SK-N-SH treated with all-trans-retinoic acid at 6 μM for 48 hours (cell line): Measurements from ENCODE around the gene DPEP2.
"Not testable (repeated sequence)": the region's sequence is repeated elsewhere in the genome, so short reads cannot be mapped to it uniquely, and the experiment has no call there.

Source experiments
- ATAC-seq: fragments of 200-7000 bp; cut with Tn5 transposase; 3 replicates; pipeline ENCODE4 v1.9.1; 2020; ENCODE audit warnings: mild to moderate bottlenecking, moderate library complexity
- ARNTL ChIP-seq: fragments of 450-650 bp; formaldehyde crosslinking; IDR thresholded peaks from 2 replicates; pipeline ENCODE4 v1.5.0; 2020; ENCODE audit warnings: low read depth, mild to moderate bottlenecking, moderate library complexity, borderline replicate concordance
- BACH2 ChIP-seq: fragments of 250-450 bp; sonication (Bioruptor Pico); IDR thresholded peaks from 2 replicates; pipeline ENCODE4 v1.9.0; 2021; ENCODE audit warnings: mild to moderate bottlenecking, borderline replicate concordance
- CSDC2 ChIP-seq: fragments of 250-450 bp; sonication (Bioruptor Pico); IDR thresholded peaks from 2 replicates; pipeline ENCODE4 v1.5.0; 2020; ENCODE audit warnings: mild to moderate bottlenecking, moderate library complexity
- ESRRG ChIP-seq: fragments of 250-450 bp; sonication (Bioruptor Pico); IDR thresholded peaks from 2 replicates; pipeline ENCODE4 v1.6.1; 2021; ENCODE audit warnings: mild to moderate bottlenecking
- GLIS3 ChIP-seq: fragments of 250-450 bp; sonication (Bioruptor Pico); IDR thresholded peaks from 2 replicates; pipeline ENCODE4 v1.5.0; 2020; ENCODE audit warnings: mild to moderate bottlenecking, moderate library complexity
- ISL1 ChIP-seq: fragments of 250-450 bp; sonication (Bioruptor Pico); IDR thresholded peaks from 2 replicates; pipeline ENCODE4 v2.1.2; 2022; ENCODE audit warnings: mild to moderate bottlenecking, moderate library complexity
- OSR1 ChIP-seq: fragments of 250-450 bp; sonication (Bioruptor Pico); IDR thresholded peaks from 2 replicates; pipeline ENCODE4 v1.8.0; 2022; ENCODE audit warnings: moderate library complexity, mild to moderate bottlenecking, inconsistent platforms
- PPARA ChIP-seq: fragments of 250-450 bp; sonication (Bioruptor Pico); IDR thresholded peaks from 2 replicates; pipeline ENCODE4 v1.5.0; 2020; ENCODE audit warnings: mild to moderate bottlenecking, borderline replicate concordance
- RARB ChIP-seq: fragments of 250-450 bp; sonication (Bioruptor Pico); IDR thresholded peaks from 2 replicates; pipeline ENCODE4 v1.8.0; 2021; ENCODE audit warnings: mild to moderate bottlenecking, moderate library complexity
- SNAI2 ChIP-seq: fragments of 250-450 bp; sonication (Bioruptor Pico); IDR thresholded peaks from 2 replicates; pipeline ENCODE4 v1.5.0; 2020; ENCODE audit warnings: mild to moderate bottlenecking, moderate library complexity
- TCF4 ChIP-seq: fragments of 250-450 bp; sonication (Bioruptor Pico); IDR thresholded peaks from 2 replicates; pipeline ENCODE4 v1.8.0; 2021; ENCODE audit warnings: mild to moderate bottlenecking, moderate library complexity, borderline replicate concordance
- TOX ChIP-seq: fragments of 250-450 bp; sonication (Bioruptor Pico); IDR thresholded peaks from 2 replicates; pipeline ENCODE4 v1.8.0; 2021; ENCODE audit warnings: mild to moderate bottlenecking, moderate library complexity, borderline replicate concordance
- ZFP3 ChIP-seq: fragments of 250-450 bp; sonication (Bioruptor Pico); IDR thresholded peaks from 2 replicates; pipeline ENCODE4 v1.5.0; 2020; ENCODE audit warnings: mild to moderate bottlenecking, moderate library complexity
- ZFP30 ChIP-seq: fragments of 450-650 bp; formaldehyde crosslinking; IDR thresholded peaks from 2 replicates; pipeline ENCODE4 v1.5.0; 2022; ENCODE audit warnings: mild to moderate bottlenecking, moderate library complexity
- ZNF8 ChIP-seq: fragments of 450-650 bp; formaldehyde crosslinking; IDR thresholded peaks from 2 replicates; pipeline ENCODE4 v1.5.0; 2020; ENCODE audit warnings: mild to moderate bottlenecking, moderate library complexity
- TF ChIP-seq, protein P1 (sequence below): fragments of 250-450 bp; sonication (Bioruptor Pico); IDR thresholded peaks from 2 replicates; pipeline ENCODE4 v1.8.0; 2020; ENCODE audit warnings: mild to moderate bottlenecking, moderate library complexity, borderline replicate concordance
- TF ChIP-seq, protein P2 (sequence below): fragments of 250-450 bp; sonication (Bioruptor Pico); IDR thresholded peaks from 2 replicates; pipeline ENCODE4 v1.5.0; 2020; ENCODE audit warnings: mild to moderate bottlenecking, moderate library complexity
- TF ChIP-seq, protein P3 (sequence below): fragments of 250-450 bp; sonication (Bioruptor Pico); IDR thresholded peaks from 2 replicates; pipeline ENCODE4 v1.5.1; 2020; ENCODE audit warnings: low read depth, mild to moderate bottlenecking, moderate library complexity
- TF ChIP-seq, protein P4 (sequence below): fragments of 250-450 bp; sonication (Bioruptor Pico); IDR thresholded peaks from 2 replicates; pipeline ENCODE4 v1.5.1; 2021; ENCODE audit warnings: mild to moderate bottlenecking, moderate library complexity

The DPEP2 gene

DNA sequence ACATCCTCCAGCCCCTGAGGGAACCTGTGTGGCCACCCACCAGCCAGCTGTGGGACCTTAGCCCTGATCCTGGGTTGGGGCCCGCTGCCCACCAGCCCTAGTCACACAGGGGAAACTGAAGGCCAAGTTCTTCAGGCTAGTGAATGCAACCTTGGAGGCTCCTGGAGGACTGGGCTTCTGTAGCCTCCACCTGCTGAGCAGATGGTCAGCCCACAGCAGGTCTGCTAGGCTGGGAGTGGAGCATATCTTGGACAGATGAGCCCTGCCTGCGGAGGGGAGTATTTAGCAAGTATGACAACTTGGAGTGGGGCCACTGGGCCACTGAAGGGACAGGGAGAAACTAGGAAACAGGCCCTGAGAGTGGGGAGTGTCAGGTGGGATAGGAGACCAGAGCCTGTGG is 23.1 kb downstream of the DPEP2 start:
- ATAC-seq, result no peak
- TF ChIP-seq, protein P1, sequence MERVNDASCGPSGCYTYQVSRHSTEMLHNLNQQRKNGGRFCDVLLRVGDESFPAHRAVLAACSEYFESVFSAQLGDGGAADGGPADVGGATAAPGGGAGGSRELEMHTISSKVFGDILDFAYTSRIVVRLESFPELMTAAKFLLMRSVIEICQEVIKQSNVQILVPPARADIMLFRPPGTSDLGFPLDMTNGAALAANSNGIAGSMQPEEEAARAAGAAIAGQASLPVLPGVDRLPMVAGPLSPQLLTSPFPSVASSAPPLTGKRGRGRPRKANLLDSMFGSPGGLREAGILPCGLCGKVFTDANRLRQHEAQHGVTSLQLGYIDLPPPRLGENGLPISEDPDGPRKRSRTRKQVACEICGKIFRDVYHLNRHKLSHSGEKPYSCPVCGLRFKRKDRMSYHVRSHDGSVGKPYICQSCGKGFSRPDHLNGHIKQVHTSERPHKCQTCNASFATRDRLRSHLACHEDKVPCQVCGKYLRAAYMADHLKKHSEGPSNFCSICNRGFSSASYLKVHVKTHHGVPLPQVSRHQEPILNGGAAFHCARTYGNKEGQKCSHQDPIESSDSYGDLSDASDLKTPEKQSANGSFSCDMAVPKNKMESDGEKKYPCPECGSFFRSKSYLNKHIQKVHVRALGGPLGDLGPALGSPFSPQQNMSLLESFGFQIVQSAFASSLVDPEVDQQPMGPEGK (CRISPR knock-in tag), result no peak
- TF ChIP-seq ZNF8 (CRISPR knock-in tag), result no peak
- no peak for TF ChIP-seq ZFP30
- no peak for TF ChIP-seq BACH2 (CRISPR knock-in tag)
- no peak for TF ChIP-seq GLIS3 (CRISPR knock-in tag)
- no peak for TF ChIP-seq TCF4 (CRISPR knock-in tag)
- TF ChIP-seq TOX (CRISPR knock-in tag), result no peak
- TF ChIP-seq OSR1 (CRISPR knock-in tag), result no peak
- no peak for TF ChIP-seq CSDC2 (CRISPR knock-in tag)
- no peak for TF ChIP-seq ISL1 (CRISPR knock-in tag)
- TF ChIP-seq, protein P2, sequence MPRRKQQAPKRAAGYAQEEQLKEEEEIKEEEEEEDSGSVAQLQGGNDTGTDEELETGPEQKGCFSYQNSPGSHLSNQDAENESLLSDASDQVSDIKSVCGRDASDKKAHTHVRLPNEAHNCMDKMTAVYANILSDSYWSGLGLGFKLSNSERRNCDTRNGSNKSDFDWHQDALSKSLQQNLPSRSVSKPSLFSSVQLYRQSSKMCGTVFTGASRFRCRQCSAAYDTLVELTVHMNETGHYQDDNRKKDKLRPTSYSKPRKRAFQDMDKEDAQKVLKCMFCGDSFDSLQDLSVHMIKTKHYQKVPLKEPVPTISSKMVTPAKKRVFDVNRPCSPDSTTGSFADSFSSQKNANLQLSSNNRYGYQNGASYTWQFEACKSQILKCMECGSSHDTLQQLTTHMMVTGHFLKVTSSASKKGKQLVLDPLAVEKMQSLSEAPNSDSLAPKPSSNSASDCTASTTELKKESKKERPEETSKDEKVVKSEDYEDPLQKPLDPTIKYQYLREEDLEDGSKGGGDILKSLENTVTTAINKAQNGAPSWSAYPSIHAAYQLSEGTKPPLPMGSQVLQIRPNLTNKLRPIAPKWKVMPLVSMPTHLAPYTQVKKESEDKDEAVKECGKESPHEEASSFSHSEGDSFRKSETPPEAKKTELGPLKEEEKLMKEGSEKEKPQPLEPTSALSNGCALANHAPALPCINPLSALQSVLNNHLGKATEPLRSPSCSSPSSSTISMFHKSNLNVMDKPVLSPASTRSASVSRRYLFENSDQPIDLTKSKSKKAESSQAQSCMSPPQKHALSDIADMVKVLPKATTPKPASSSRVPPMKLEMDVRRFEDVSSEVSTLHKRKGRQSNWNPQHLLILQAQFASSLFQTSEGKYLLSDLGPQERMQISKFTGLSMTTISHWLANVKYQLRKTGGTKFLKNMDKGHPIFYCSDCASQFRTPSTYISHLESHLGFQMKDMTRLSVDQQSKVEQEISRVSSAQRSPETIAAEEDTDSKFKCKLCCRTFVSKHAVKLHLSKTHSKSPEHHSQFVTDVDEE (CRISPR knock-in tag), result no peak
- TF ChIP-seq RARB (CRISPR knock-in tag), result no peak
- no peak for TF ChIP-seq PPARA (CRISPR knock-in tag)
- no peak for TF ChIP-seq ESRRG
- TF ChIP-seq, protein P3, sequence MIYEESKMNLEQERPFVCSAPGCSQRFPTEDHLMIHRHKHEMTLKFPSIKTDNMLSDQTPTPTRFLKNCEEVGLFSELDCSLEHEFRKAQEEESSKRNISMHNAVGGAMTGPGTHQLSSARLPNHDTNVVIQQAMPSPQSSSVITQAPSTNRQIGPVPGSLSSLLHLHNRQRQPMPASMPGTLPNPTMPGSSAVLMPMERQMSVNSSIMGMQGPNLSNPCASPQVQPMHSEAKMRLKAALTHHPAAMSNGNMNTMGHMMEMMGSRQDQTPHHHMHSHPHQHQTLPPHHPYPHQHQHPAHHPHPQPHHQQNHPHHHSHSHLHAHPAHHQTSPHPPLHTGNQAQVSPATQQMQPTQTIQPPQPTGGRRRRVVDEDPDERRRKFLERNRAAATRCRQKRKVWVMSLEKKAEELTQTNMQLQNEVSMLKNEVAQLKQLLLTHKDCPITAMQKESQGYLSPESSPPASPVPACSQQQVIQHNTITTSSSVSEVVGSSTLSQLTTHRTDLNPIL (CRISPR knock-in tag), result no peak
- TF ChIP-seq, protein P4, sequence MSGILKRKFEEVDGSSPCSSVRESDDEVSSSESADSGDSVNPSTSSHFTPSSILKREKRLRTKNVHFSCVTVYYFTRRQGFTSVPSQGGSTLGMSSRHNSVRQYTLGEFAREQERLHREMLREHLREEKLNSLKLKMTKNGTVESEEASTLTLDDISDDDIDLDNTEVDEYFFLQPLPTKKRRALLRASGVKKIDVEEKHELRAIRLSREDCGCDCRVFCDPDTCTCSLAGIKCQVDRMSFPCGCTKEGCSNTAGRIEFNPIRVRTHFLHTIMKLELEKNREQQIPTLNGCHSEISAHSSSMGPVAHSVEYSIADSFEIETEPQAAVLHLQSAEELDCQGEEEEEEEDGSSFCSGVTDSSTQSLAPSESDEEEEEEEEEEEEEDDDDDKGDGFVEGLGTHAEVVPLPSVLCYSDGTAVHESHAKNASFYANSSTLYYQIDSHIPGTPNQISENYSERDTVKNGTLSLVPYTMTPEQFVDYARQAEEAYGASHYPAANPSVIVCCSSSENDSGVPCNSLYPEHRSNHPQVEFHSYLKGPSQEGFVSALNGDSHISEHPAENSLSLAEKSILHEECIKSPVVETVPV (CRISPR knock-in tag), result no peak
- TF ChIP-seq ZFP3, result no peak
- TF ChIP-seq ARNTL, result no peak
- TF ChIP-seq SNAI2 (CRISPR knock-in tag), result no peak

DNA sequence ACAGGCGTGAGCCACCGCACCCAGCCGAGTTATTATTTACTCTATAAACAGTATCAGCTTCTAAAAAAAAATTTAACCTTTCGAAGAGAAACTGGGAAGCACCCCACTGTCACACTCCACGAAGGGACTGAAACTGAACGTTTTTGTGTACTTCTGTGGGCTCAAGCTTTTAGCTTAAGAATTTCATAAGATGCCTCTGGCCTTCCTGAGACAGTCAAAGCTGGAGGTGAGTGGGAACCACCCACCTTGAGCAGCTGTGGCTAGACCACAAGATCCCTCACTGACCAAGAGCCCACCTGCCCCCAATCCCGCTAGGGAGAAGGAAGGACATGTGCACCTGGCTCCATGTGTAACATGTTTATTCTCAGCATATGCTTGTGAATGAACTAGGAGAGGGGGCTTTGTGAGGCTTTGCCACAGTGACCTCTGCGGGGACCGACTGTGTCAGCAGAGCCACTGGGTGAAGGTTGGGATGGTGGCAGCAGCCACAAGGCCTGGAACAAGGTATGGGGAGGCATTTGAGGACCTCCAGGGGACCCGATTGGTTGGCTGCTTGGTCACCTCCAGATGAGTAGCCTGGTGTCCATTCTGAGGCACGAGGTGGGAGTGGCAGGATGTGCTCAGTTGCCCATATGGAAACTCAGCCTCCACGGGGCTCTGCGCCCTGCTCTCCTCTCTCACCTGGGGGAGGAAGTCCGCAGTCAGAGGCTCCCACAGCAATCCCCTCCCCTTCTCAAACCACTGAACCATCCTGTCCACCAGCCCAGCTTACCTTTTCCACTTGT is 23.8 kb downstream of the DPEP2 start:
- TF ChIP-seq, protein P4 (CRISPR knock-in tag), result no peak
- TF ChIP-seq, protein P3 (CRISPR knock-in tag), result no peak
- TF ChIP-seq ZFP30, result no peak
- TF ChIP-seq OSR1 (CRISPR knock-in tag), result no peak
- no peak for TF ChIP-seq ZFP3
- TF ChIP-seq ESRRG, result no peak
- TF ChIP-seq ISL1 (CRISPR knock-in tag), result no peak
- no peak for TF ChIP-seq TOX (CRISPR knock-in tag)
- ATAC-seq, result no peak

DNA sequence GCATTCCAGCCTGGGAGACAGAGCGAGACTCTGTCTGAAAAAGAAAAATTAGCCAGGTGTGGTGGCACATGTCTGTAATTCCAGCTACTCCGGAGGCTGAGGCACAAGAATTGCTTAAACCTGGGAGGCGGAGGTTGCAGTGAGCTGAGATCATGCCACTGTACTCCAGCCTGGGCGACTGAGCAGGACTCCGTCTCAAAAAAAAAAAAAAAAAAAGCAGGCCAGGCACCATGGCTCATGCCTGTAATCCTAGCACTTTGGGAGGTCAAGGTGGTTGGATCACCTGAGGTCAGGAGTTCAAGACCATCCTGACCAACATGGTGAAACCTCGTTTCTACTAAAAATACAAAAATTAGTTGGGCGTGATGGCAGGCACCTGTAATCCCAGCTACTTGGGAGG is 27.0 kb downstream of the DPEP2 start:
- not testable (repeated sequence) for ATAC-seq
